ENCODE data around the gene NPBWR2. TPM values are rescaled to one million over a fixed set of nuclear protein-coding genes. Genes with fewer than 3 reads are reported as not detected.

The NPBWR2 gene
- total RNA-seq, 1 experiment from 2014 or later: not detected

DNA sequence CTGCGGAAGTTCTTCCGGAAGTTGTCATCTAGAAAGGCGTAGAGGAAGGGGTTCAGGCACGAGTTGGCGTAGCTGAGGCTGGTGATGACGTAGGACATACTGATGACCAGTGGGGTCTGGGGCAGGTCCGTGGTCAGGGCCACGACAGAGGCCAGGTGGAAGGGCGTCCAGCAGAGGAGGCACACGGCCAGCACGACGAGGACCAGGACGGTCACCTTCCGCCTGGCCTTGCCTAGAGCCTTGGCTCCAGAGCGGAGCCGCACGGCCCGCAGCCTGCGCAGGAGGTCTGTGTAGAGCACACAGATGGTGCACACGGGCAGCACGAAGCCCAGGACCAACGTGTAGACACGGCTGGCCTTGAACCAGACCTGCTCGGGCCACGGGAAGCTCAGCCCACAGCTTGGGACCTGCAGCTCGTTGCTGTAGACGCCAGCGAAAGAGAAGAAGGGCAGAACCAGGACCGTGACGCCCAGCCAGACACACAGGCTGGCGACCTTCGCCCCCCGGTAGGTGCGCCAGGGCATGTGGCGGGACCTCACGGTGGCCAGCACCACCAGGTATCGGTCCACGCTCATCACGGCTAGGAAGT, 1.4 kb downstream of the NPBWR2 start:
- no peak overlapping the region for H3K9ac ChIP-seq (ENCODE audit: low read length)
- no peak overlapping the region for H3K4me2 ChIP-seq (ENCODE audit: low read length)
- H3K9me3 ChIP-seq (ENCODE audit: control insufficient read depth in 1 of 2, insufficient read depth in 1 of 2, low read depth in 1 of 2, low read length in 2 of 2): no peaks in the 10 kb centered on the region
- no peak overlapping the region for H3K4me3 ChIP-seq (replicated peaks in 1 of 2; ENCODE audit: low read depth in 1 of 2, low read length in 2 of 2)
- H2AFZ ChIP-seq (ENCODE audit: low read depth, low read length, poor library complexity, severe bottlenecking): no peak overlapping the region
- CTCF ChIA-PET: no interaction called here
- no peaks in the 10 kb centered on the region for H3K79me2 ChIP-seq (ENCODE audit: insufficient read depth, low read length)
- no TSS peak for BruUV-seq (replicated peaks)
- H4K20me1 ChIP-seq (ENCODE audit: insufficient read depth): no peaks in the 10 kb centered on the region
- H3K9me2 ChIP-seq (ENCODE audit: insufficient read depth): no peaks in the 10 kb centered on the region
- TF ChIP-seq RAD21 (IDR thresholded peaks at IDR 0.05; ENCODE audit: low read depth) (no peak), POLR2AphosphoS5 (IDR thresholded peaks at IDR 0.05; ENCODE audit: low read depth, low read length) (no peak), POLR2A (IDR thresholded peaks at IDR 0.05; ENCODE audit: borderline replicate concordance, extremely low read depth, insufficient read depth, insufficient read length) (no peak), EZH2phosphoT487 (IDR thresholded peaks at IDR 0.05; ENCODE audit: borderline replicate concordance) (no peak), ZFX (IDR thresholded peaks at IDR 0.05) (no peak), ZNF274 (IDR thresholded peaks at IDR 0.05; ENCODE audit: low read depth, low read length) (no peak), EGR1 (IDR thresholded peaks at IDR 0.05; ENCODE audit: low read depth) (no peak), YY1 (IDR thresholded peaks at IDR 0.05; ENCODE audit: extremely low read depth, insufficient replicate concordance, low read depth, low read length) (no peak), FOSL1 (IDR thresholded peaks at IDR 0.05; ENCODE audit: low read depth) (no peak), ELF1 (IDR thresholded peaks at IDR 0.05; ENCODE audit: borderline replicate concordance, low read depth) (no peak), SP1 (IDR thresholded peaks at IDR 0.05; ENCODE audit: low read depth) (no peak), TCF7L2 (IDR thresholded peaks at IDR 0.05; ENCODE audit: borderline replicate concordance, extremely low read depth, insufficient read depth, insufficient read length) (no peak), SRF (IDR thresholded peaks at IDR 0.05; ENCODE audit: low read depth) (no peak)
- TF ChIP-seq, protein P1, sequence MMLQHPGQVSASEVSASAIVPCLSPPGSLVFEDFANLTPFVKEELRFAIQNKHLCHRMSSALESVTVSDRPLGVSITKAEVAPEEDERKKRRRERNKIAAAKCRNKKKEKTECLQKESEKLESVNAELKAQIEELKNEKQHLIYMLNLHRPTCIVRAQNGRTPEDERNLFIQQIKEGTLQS (IDR thresholded peaks at IDR 0.05): no peak
- TF ChIP-seq, protein P2, sequence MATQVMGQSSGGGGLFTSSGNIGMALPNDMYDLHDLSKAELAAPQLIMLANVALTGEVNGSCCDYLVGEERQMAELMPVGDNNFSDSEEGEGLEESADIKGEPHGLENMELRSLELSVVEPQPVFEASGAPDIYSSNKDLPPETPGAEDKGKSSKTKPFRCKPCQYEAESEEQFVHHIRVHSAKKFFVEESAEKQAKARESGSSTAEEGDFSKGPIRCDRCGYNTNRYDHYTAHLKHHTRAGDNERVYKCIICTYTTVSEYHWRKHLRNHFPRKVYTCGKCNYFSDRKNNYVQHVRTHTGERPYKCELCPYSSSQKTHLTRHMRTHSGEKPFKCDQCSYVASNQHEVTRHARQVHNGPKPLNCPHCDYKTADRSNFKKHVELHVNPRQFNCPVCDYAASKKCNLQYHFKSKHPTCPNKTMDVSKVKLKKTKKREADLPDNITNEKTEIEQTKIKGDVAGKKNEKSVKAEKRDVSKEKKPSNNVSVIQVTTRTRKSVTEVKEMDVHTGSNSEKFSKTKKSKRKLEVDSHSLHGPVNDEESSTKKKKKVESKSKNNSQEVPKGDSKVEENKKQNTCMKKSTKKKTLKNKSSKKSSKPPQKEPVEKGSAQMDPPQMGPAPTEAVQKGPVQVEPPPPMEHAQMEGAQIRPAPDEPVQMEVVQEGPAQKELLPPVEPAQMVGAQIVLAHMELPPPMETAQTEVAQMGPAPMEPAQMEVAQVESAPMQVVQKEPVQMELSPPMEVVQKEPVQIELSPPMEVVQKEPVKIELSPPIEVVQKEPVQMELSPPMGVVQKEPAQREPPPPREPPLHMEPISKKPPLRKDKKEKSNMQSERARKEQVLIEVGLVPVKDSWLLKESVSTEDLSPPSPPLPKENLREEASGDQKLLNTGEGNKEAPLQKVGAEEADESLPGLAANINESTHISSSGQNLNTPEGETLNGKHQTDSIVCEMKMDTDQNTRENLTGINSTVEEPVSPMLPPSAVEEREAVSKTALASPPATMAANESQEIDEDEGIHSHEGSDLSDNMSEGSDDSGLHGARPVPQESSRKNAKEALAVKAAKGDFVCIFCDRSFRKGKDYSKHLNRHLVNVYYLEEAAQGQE (IDR thresholded peaks at IDR 0.05; ENCODE audit: low read depth): no peak
- TF ChIP-seq, protein P3, sequence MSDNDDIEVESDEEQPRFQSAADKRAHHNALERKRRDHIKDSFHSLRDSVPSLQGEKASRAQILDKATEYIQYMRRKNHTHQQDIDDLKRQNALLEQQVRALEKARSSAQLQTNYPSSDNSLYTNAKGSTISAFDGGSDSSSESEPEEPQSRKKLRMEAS (IDR thresholded peaks at IDR 0.05): no peak
- TF ChIP-seq, protein P4, sequence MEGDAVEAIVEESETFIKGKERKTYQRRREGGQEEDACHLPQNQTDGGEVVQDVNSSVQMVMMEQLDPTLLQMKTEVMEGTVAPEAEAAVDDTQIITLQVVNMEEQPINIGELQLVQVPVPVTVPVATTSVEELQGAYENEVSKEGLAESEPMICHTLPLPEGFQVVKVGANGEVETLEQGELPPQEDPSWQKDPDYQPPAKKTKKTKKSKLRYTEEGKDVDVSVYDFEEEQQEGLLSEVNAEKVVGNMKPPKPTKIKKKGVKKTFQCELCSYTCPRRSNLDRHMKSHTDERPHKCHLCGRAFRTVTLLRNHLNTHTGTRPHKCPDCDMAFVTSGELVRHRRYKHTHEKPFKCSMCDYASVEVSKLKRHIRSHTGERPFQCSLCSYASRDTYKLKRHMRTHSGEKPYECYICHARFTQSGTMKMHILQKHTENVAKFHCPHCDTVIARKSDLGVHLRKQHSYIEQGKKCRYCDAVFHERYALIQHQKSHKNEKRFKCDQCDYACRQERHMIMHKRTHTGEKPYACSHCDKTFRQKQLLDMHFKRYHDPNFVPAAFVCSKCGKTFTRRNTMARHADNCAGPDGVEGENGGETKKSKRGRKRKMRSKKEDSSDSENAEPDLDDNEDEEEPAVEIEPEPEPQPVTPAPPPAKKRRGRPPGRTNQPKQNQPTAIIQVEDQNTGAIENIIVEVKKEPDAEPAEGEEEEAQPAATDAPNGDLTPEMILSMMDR (IDR thresholded peaks at IDR 0.05 in 2 of 3, conservative IDR thresholded peaks at IDR 0.05 in 1 of 3; ENCODE audit: borderline replicate concordance in 1 of 3, insufficient read depth in 1 of 3, low read depth in 2 of 3, low read length in 2 of 3): no peak
- DNase-seq (ENCODE audit: low read depth, low spot score) (no peak), ATAC-seq (no peak)
- H3K27ac ChIP-seq (ENCODE audit: low read depth, low read length): no peak overlapping the region
- POLR2A ChIA-PET: no interaction called here
- peaks cover 4 to 13% of the 10 kb centered on the region in 2 experiments; a peak in 2 of 4 replicates for H3K4me1 ChIP-seq (ENCODE audit: control insufficient read depth in 1 of 2, insufficient read depth in 2 of 2, low read length in 2 of 2)
- intact Hi-C loops (cut with micrococcal nuclease): no loop called here
- no peaks in the 10 kb centered on the region for H3K27me3 ChIP-seq (ENCODE audit: insufficient read depth, low read length)
- RAD21 ChIA-PET (ENCODE audit: low non-redundant PET in 1 of 2, low total read pairs in 2 of 2, uncharacterized antibody in 2 of 2, unreplicated experiment in 2 of 2): no interaction called here
- H3K36me3 ChIP-seq (ENCODE audit: control insufficient read depth in 1 of 2, insufficient read depth in 2 of 2, low read length in 2 of 2): no peaks in the 10 kb centered on the region
